Esophagus (tissue), 2 donors: Measurements from ENCODE around the gene AVPR2. TPM values are rescaled to one million over a fixed set of nuclear protein-coding genes. Genes with fewer than 3 reads are reported as not detected.

Experiments
- H3K27ac ChIP-seq, 2 donors: one replicate each; pipeline ENCODE4 v1.5.1; 2013; ENCODE audit warnings: low read depth in 2 of 2, mild to moderate bottlenecking in 2 of 2, inconsistent platforms in 1 of 2, low read length in 1 of 2, moderate library complexity in 1 of 2
- H3K27me3 ChIP-seq, 2 donors: one replicate each; pipeline ENCODE4 v1.6.1; 2013; ENCODE audit warnings: low read length in 2 of 2, control low read depth in 1 of 2, mild to moderate bottlenecking in 1 of 2; ENCODE audit not compliant: insufficient read depth in 2 of 2, control insufficient read depth in 1 of 2
- H3K36me3 ChIP-seq, 2 donors: one replicate each; pipeline ENCODE4 v1.6.1; 2013; ENCODE audit warnings: low read length in 1 of 2; ENCODE audit not compliant: control insufficient read depth in 2 of 2, insufficient read depth in 2 of 2
- H3K4me1 ChIP-seq, 2 donors: one replicate each; pipeline ENCODE4 v1.6.1; 2013; ENCODE audit warnings: low read length in 1 of 2; ENCODE audit not compliant: control insufficient read depth in 2 of 2, insufficient read depth in 2 of 2
- H3K4me3 ChIP-seq, 2 donors: one replicate each; pipeline ENCODE4 v1.5.1; 2013; ENCODE audit warnings: low read length in 2 of 2, mild to moderate bottlenecking in 2 of 2, low read depth in 1 of 2, moderate library complexity in 1 of 2
- H3K9me3 ChIP-seq, 2 donors: one replicate each; pipeline ENCODE4 v1.6.1; 2013; ENCODE audit warnings: mild to moderate bottlenecking in 2 of 2, low read depth in 1 of 2, low read length in 1 of 2, moderate library complexity in 1 of 2; ENCODE audit not compliant: control insufficient read depth in 2 of 2, insufficient read depth in 1 of 2
- WGBS, 2 donors: extraction: QIAGEN DNeasy Blood & Tissue Kit; methylation state at CpG; one replicate each; pipeline ENCODE4 v1.1.7; 2013; 5-methylcytosine and 5-hydroxymethylcytosine counted together
- polyA plus RNA-seq, 2 donors: library from polyadenylated mRNA; stranded (reverse); fragments of 200-250 nt; gene quantifications; one replicate each; pipeline ENCODE4 v1.2.3, GENCODE V29; 2013
- donor health status: healthy with polysubstance abuse.
- donor health status: Bipolar disorder and iron deficiency.

AVPR2 gene
- polyA plus RNA-seq, 2 donors: 0.45 to 0.68 TPM

GRCh38 chrX:153900831-153901752, 3.4 kb upstream of the AVPR2 start:
- no peaks in the 10 kb centered on the region for H3K36me3 ChIP-seq
- H3K9me3 ChIP-seq: peaks cover 0 to 2% of the 10 kb centered on the region in 2 donors
- no peak overlapping the region for H3K27ac ChIP-seq
- H3K4me1 ChIP-seq: peaks cover 0 to 5% of the 10 kb centered on the region in 2 donors
- H3K27me3 ChIP-seq: peaks cover 0 to 3% of the 10 kb centered on the region in 2 donors
- no peak overlapping the region for H3K4me3 ChIP-seq
- 19 to 49% methylated on average over 26 of the region's 26 CpGs for WGBS, 2 donors

GRCh38 chrX:153901753-153902140, 2.7 kb upstream of the AVPR2 start:
- no peak overlapping the region for H3K27ac ChIP-seq
- 62 to 66% methylated on average over 8 of the region's 8 CpGs for WGBS, 2 donors

GRCh38 chrX:153902385-153902784, 2.1 kb upstream of the AVPR2 start:
- no peaks in the 10 kb centered on the region for H3K36me3 ChIP-seq
- no peak overlapping the region for H3K4me3 ChIP-seq
- WGBS, 2 donors: 49 to 55% methylated on average over 10 of the region's 10 CpGs
- H3K27ac ChIP-seq: no peak overlapping the region
- H3K9me3 ChIP-seq: no peaks in the 10 kb centered on the region
- H3K4me1 ChIP-seq: peaks cover 2 to 5% of the 10 kb centered on the region in 2 donors
- no peaks in the 10 kb centered on the region for H3K27me3 ChIP-seq

More at GRCh38 chrX:153901753-153902140, 2.7 kb upstream of the AVPR2 start:
- Histone ChIP-seq H3K4me3 (no peak overlapping the region), H3K9me3 (no peaks in the 10 kb centered on the region), H3K4me1 (peaks cover 2 to 5% of the 10 kb centered on the region in 2 donors), H3K27me3 (no peaks in the 10 kb centered on the region), H3K36me3 (no peaks in the 10 kb centered on the region)

GRCh38 chrX:153903238-153903980, 1.1 kb upstream of the AVPR2 start:
- no peak overlapping the region for H3K4me3 ChIP-seq
- H3K36me3 ChIP-seq: no peaks in the 10 kb centered on the region
- peaks cover 5% of the 10 kb centered on the region in 2 donors for H3K4me1 ChIP-seq
- WGBS, 2 donors: 55 to 65% methylated on average over 17 to 18 of the region's 18 CpGs
- H3K27ac ChIP-seq: no peak overlapping the region
- no peaks in the 10 kb centered on the region for H3K9me3 ChIP-seq
- H3K27me3 ChIP-seq: no peaks in the 10 kb centered on the region

GRCh38 chrX:153905481-153906095, 1.1 kb downstream of the AVPR2 start:
- no peak overlapping the region for H3K27ac ChIP-seq
- no peaks in the 10 kb centered on the region for H3K36me3 ChIP-seq
- peaks cover 5% of the 10 kb centered on the region in 2 donors for H3K4me1 ChIP-seq
- H3K27me3 ChIP-seq: no peaks in the 10 kb centered on the region
- no peak overlapping the region for H3K4me3 ChIP-seq
- H3K9me3 ChIP-seq: no peaks in the 10 kb centered on the region
- 83 to 89% methylated on average over 32 of the region's 32 CpGs for WGBS, 2 donors

- H3K27ac ChIP-seq: no peak overlapping the region
- 76 to 77% methylated on average over 26 to 27 of the region's 27 CpGs for WGBS, 2 donors
- no peaks in the 10 kb centered on the region for H3K27me3 ChIP-seq
- H3K4me1 ChIP-seq: peaks cover 1 to 5% of the 10 kb centered on the region in 2 donors
- no peaks in the 10 kb centered on the region for H3K36me3 ChIP-seq
- H3K9me3 ChIP-seq: no peaks in the 10 kb centered on the region
- H3K4me3 ChIP-seq: no peak overlapping the region
These were observed 1.8 kb downstream of the AVPR2 start for GRCh38 chrX:153906126-153906917.

- Histone ChIP-seq H3K36me3 (no peaks in the 10 kb centered on the region), H3K9me3 (no peaks in the 10 kb centered on the region), H3K27ac (no peak overlapping the region), H3K27me3 (no peaks in the 10 kb centered on the region), H3K4me3 (no peak overlapping the region), H3K4me1 (peaks cover 0 to 5% of the 10 kb centered on the region in 2 donors)
- 75 to 77% methylated on average over 11 to 12 of the region's 12 CpGs for WGBS, 2 donors
These were observed 3.0 kb downstream of the AVPR2 start for GRCh38 chrX:153907456-153907855.

- 83 to 91% methylated on average over 23 of the region's 23 CpGs for WGBS, 2 donors
These were observed 3.9 kb downstream of the AVPR2 start for GRCh38 chrX:153908219-153908860.

More at GRCh38 chrX:153908219-153908860, 3.9 kb downstream of the AVPR2 start:
- Histone ChIP-seq H3K36me3 (no peaks in the 10 kb centered on the region), H3K27me3 (no peaks in the 10 kb centered on the region), H3K27ac (no peak overlapping the region), H3K4me3 (no peak overlapping the region), H3K9me3 (no peaks in the 10 kb centered on the region), H3K4me1 (peaks cover 0 to 5% of the 10 kb centered on the region in 2 donors)
